Panc1 (cell line): Measurements from ENCODE around the gene LRRC8C. TPM values are rescaled to one million over a fixed set of nuclear protein-coding genes. Genes with fewer than 3 reads are reported as not detected.

ENCODE experiments used
- ATAC-seq: fragments of 200-7000 bp; cut with Tn5 transposase; 2 replicates; pipeline ENCODE4 v1.9.1; 2020; ENCODE audit warnings: mild to moderate bottlenecking, moderate library complexity
- BruUV-seq: library from RNA; stranded (reverse); fragments of 400-500 nt; replicated peaks from 2 replicates; lab custom pipeline; 2021; lab: Mats Ljungman, UMichigan
- CTCF ChIA-PET: fragments of 300-600 bp; sonication (Branson Sonifier 250); formaldehyde crosslinking; loops from one replicate; lab custom pipeline; 2022; ENCODE audit warnings: antibody characterized with exemption; lab: Charles Lee
- POLR2A ChIA-PET: fragments of 300-600 bp; sonication (Branson Sonifier 250); formaldehyde crosslinking; loops from one replicate; lab custom pipeline; 2022; ENCODE audit warnings: antibody characterized with exemption; lab: Charles Lee
- DNase-seq: peaks from one replicate; pipeline ENCODE4 v3.0.0-alpha.2; 2010; ENCODE audit warnings: low read depth, low spot score
- H3K27ac ChIP-seq: 2 replicates; pipeline ENCODE4 v1.5.1; 2011; ENCODE audit warnings: mild to moderate bottlenecking, low read length, inconsistent platforms
- H3K27me3 ChIP-seq: fragments of 200-500 bp; sonication (Bioruptor generic); 2 replicates; pipeline ENCODE4 v1.6.0; 2014; ENCODE audit warnings: low read length, inconsistent platforms; ENCODE audit not compliant: control insufficient read depth, insufficient read depth
- H3K36me3 ChIP-seq: fragments of 200-500 bp; sonication (Bioruptor generic); 2 replicates; pipeline ENCODE4 v1.5.1; 2014; ENCODE audit warnings: inconsistent platforms, mild to moderate bottlenecking, low read length, moderate library complexity; ENCODE audit not compliant: control insufficient read depth, insufficient read depth
- H3K4me1 ChIP-seq: 2 replicates; pipeline ENCODE4 v1.5.1; 2011; ENCODE audit warnings: inconsistent platforms, mild to moderate bottlenecking, low read length, moderate library complexity; ENCODE audit not compliant: control insufficient read depth, insufficient read depth
- H3K4me3 ChIP-seq, 2 experiments: 2 replicates each; pipeline ENCODE4 v1.5.1; 2011 to 2012; ENCODE audit warnings: low read depth in 2 of 2, low read length in 2 of 2, mild to moderate bottlenecking in 2 of 2, inconsistent platforms in 1 of 2, moderate library complexity in 1 of 2
- H3K9me3 ChIP-seq: fragments of 200-500 bp; sonication (Bioruptor generic); 2 replicates; pipeline ENCODE4 v1.5.1; 2014; ENCODE audit warnings: low read depth, mild to moderate bottlenecking, inconsistent platforms, low read length, moderate library complexity; ENCODE audit not compliant: control insufficient read depth, insufficient read depth
- CTCF ChIP-seq: fragments of 450-650 bp; IDR thresholded peaks from 2 replicates; pipeline ENCODE4 v1.5.1; 2017; ENCODE audit warnings: mild to moderate bottlenecking
- POLR2AphosphoS5 ChIP-seq: IDR thresholded peaks from 2 replicates; pipeline ENCODE4 v1.6.1; 2012; ENCODE audit warnings: mild to moderate bottlenecking, low read depth, low read length, moderate library complexity
- REST ChIP-seq, 2 experiments: IDR thresholded peaks; 2 replicates each; pipeline ENCODE4 v1.6.1; 2011 to 2012; ENCODE audit warnings: low read depth in 2 of 2, control low read depth in 1 of 2, low read length in 1 of 2, mild to moderate bottlenecking in 1 of 2, moderate library complexity in 1 of 2; ENCODE audit not compliant: insufficient read depth in 1 of 2
- SIN3A ChIP-seq: IDR thresholded peaks from 2 replicates; pipeline ENCODE4 v1.6.1; 2012; ENCODE audit warnings: low read depth, mild to moderate bottlenecking, low read length, moderate library complexity, borderline replicate concordance; ENCODE audit not compliant: insufficient read depth
- TCF7L2 ChIP-seq: IDR thresholded peaks from 2 replicates; pipeline ENCODE4 v1.6.1; 2011; ENCODE audit warnings: mild to moderate bottlenecking, low read depth, low read length, inconsistent platforms
- in situ Hi-C: cut with HindIII; loops from 2 replicates; pipeline ENCODE4 v1.10.0; 2016; ENCODE audit warnings: low sequenced_read_pairs, low pct_unique_long_range_greater_than_20kb
- intact Hi-C: fragments of 100-400 bp; cut with micrococcal nuclease; formaldehyde crosslinking; loops from one replicate; pipeline ENCODE4 v1.10.0; 2022; ENCODE audit not compliant: unreplicated experiment
- total RNA-seq: library from RNA; stranded (reverse); gene quantifications from one replicate; pipeline ENCODE4 v1.2.1, GENCODE V29; 2021; ENCODE audit not compliant: unreplicated experiment

The LRRC8C gene
- total RNA-seq, 1 experiment from 2014 or later, result 17.1 TPM

- in situ Hi-C loops, result no loop called here
- H3K36me3 ChIP-seq, result no peaks in the 10 kb centered on the region
- TF ChIP-seq CTCF, result no peak
- no peak for TF ChIP-seq POLR2AphosphoS5
- no peak for TF ChIP-seq SIN3A
- TF ChIP-seq TCF7L2, result no peak
- TF ChIP-seq REST (IDR thresholded peaks at IDR 0.05; ENCODE audit: insufficient read depth in 1 of 2, low read depth in 2 of 2, low read length in 1 of 2), result no peak
- H3K27ac ChIP-seq, result no peak overlapping the region
- H3K4me1 ChIP-seq, result peaks cover under 1% of the 10 kb centered on the region; the same call in 1 of the 2 replicates
- POLR2A ChIA-PET, result no interaction called here
- no TSS peak for BruUV-seq
- DNase-seq (peak; percentile 42), ATAC-seq (no peak)
- no peaks in the 10 kb centered on the region for H3K9me3 ChIP-seq
- intact Hi-C loops, result no loop called here
- no peak overlapping the region for H3K4me3 ChIP-seq
- no peaks in the 10 kb centered on the region for H3K27me3 ChIP-seq
- CTCF ChIA-PET, result no interaction called here
These were observed 92.1 kb downstream of the LRRC8C start for GRCh38 chr1:89725011-89725370.

GRCh38 chr1:89725631-89726030 lies 92.7 kb downstream of the LRRC8C start:
- ATAC-seq (no peak), DNase-seq (no peak)
- Histone ChIP-seq H3K27me3 (no peaks in the 10 kb centered on the region), H3K9me3 (no peaks in the 10 kb centered on the region), H3K27ac (no peak overlapping the region), H3K36me3 (no peaks in the 10 kb centered on the region), H3K4me3 (no peak overlapping the region), H3K4me1 (no peaks in the 10 kb centered on the region; the same call in 1 of the 2 replicates)
- no TSS peak for BruUV-seq
- in situ Hi-C loops, result no loop called here
- CTCF ChIA-PET, result no interaction called here
- TF ChIP-seq SIN3A, result no peak
- TF ChIP-seq REST (IDR thresholded peaks at IDR 0.05; ENCODE audit: insufficient read depth in 1 of 2, low read depth in 2 of 2, low read length in 1 of 2), result no peak
- TF ChIP-seq POLR2AphosphoS5, result no peak
- no peak for TF ChIP-seq TCF7L2
- TF ChIP-seq CTCF, result no peak
- intact Hi-C loops, result no loop called here
- POLR2A ChIA-PET, result no interaction called here
